ENCODE measurements around the gene TGFBR3.
"Not testable (repeated sequence)": the region's sequence is repeated elsewhere in the genome, so short reads cannot be mapped to it uniquely, and the experiment has no call there.

TGFBR3 gene

DNA sequence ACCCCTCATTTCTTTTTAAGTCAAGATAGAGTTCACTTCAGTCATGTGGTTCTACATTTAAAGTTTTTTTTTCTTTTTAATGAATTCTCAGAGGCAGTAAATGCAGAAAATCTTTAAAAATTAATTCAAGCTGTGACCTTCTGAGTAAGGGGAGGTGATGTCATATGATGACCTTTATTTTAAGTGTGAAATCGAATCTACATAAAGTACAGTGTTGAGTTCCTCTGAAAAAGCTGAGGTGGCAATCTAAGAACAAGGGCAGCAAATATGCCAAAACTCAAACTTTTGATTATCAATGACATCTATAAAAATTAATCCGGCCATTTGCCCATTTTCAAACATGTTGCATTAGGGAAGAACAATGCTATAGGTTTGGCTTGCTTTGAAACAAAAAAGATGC, 211.8 kb downstream of the TGFBR3 start:
- DNase-seq (ENCODE audit: low read depth), result no peak
- TF ChIP-seq, protein P1, sequence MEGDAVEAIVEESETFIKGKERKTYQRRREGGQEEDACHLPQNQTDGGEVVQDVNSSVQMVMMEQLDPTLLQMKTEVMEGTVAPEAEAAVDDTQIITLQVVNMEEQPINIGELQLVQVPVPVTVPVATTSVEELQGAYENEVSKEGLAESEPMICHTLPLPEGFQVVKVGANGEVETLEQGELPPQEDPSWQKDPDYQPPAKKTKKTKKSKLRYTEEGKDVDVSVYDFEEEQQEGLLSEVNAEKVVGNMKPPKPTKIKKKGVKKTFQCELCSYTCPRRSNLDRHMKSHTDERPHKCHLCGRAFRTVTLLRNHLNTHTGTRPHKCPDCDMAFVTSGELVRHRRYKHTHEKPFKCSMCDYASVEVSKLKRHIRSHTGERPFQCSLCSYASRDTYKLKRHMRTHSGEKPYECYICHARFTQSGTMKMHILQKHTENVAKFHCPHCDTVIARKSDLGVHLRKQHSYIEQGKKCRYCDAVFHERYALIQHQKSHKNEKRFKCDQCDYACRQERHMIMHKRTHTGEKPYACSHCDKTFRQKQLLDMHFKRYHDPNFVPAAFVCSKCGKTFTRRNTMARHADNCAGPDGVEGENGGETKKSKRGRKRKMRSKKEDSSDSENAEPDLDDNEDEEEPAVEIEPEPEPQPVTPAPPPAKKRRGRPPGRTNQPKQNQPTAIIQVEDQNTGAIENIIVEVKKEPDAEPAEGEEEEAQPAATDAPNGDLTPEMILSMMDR (IDR thresholded peaks at IDR 0.05; ENCODE audit: control insufficient read depth, extremely low read depth, insufficient read depth), result no peak
- H3K4me3 ChIP-seq (ENCODE audit: low read depth, low read length), result no peak overlapping the region

GRCh38 chr1:91673613-91674012, 212.3 kb downstream of the TGFBR3 start:
- H3K4me3 ChIP-seq (ENCODE audit: low read depth, low read length), result no peak overlapping the region
- DNase-seq (ENCODE audit: low read depth), result no peak
- TF ChIP-seq, protein P1 (IDR thresholded peaks at IDR 0.05; ENCODE audit: control insufficient read depth, extremely low read depth, insufficient read depth), result no peak

DNA sequence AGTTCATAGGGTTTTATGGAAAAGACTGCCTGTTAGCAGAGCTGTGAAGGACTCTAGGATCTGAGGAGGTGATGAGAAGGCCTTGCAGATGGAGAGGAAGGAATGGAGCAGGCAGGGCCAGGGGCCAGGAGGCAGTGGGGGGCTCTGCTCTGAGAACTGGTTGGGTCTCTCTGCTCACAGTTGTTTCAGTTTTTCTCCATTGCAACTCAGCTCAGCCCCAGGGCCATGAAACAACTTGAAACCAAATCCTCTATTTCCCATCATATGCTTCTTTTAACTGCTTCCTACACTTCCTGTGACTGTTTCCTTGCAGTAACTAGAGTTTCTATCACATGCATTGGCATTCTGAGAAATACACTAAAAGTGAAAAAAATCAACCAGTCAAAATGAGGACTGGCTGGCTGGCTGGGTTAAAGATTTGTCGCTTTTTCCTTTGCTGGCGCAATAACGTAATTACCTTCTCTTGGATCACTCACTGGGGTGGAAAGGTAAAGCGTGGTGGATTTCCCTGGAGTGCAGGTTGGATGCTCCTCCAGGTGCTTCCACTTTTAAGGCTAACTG, 213.3 kb downstream of the TGFBR3 start:
- DNase-seq (ENCODE audit: low read depth), result no peak
- no peak overlapping the region for H3K4me3 ChIP-seq (ENCODE audit: low read depth, low read length)
- TF ChIP-seq, protein P1 (IDR thresholded peaks at IDR 0.05; ENCODE audit: control insufficient read depth, extremely low read depth, insufficient read depth), result no peak

DNA sequence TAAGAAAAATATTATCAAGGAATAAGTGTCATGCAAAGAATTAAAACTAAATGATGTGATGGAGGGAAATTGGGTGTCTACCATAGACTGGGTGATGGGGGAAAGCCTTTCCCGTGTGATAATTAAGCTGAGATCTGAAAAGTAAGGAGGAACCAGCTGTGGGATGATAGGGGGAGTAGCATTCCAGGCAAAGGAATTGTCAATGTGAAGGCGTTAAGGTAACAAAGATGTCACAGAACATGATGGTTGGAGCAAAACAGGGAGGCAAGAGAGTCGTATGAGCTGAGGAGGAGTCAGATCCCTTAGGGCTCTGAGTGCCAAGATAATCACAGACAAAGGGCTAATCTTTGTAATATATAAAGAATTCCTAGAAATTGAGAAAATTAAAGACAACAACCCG, 215.2 kb downstream of the TGFBR3 start:
- no peak for DNase-seq (ENCODE audit: low read depth)
- TF ChIP-seq, protein P1 (IDR thresholded peaks at IDR 0.05; ENCODE audit: control insufficient read depth, extremely low read depth, insufficient read depth), result no peak
- no peak overlapping the region for H3K4me3 ChIP-seq (ENCODE audit: low read depth, low read length)

GRCh38 chr1:91669584-91670350, 216.2 kb downstream of the TGFBR3 start:
- no peak for DNase-seq (ENCODE audit: low read depth)
- TF ChIP-seq, protein P1 (IDR thresholded peaks at IDR 0.05; ENCODE audit: control insufficient read depth, extremely low read depth, insufficient read depth), result no peak
- H3K4me3 ChIP-seq (ENCODE audit: low read depth, low read length), result no peak overlapping the region

DNA sequence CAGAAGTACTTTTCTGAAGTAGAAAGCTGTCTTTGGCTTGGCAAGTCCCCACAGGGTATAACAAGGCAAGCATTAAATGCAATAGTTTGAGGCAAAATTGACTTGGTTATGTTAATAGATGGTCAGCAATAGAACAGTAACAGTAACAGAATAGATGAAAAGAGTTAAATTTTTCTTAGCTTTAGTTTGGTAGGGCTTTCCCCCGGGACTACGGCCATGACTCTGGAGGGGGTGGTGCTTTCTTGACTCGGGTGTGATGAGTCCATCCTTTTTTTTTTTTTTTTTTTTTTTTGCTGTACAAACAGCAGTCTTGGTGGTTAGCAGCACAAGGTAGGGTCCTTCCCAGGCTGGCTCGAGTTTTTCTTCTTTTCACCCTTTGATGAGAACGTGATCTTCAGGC, 219.3 kb downstream of the TGFBR3 start:
- not testable (repeated sequence) for DNase-seq (ENCODE audit: low read depth); H3K4me3 ChIP-seq (ENCODE audit: low read depth, low read length)

- TF ChIP-seq, protein P1 (IDR thresholded peaks at IDR 0.05; ENCODE audit: control insufficient read depth, extremely low read depth, insufficient read depth), result no peak
- DNase-seq (ENCODE audit: low read depth), result no peak
- no peak overlapping the region for H3K4me3 ChIP-seq (ENCODE audit: low read depth, low read length)
These were observed 224.8 kb downstream of the TGFBR3 start for GRCh38 chr1:91661121-91661520.

Data from LNCaP clone FGC (cell line).